ENCODE results near the gene CMC2.

CMC2 gene

DNA sequence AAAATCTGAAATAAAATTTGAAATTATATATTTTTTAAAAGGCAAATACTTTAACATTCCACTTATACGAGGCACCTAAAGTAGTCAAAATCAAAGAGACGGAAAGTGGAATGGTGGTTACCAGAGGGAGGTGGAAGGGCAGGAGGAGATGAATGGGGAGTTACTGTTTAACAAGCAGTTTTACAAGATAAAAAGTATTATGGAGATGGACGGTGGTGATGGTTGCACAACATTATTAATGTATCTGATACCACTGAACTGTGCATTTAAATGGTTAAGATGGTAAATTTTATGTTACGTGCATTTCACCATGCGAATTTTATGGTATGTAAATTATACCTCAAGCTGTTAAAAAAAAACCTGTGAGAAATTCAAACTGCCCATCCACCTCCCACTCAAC lies 5.4 kb downstream of the CMC2 start:
- DNase-seq, result no peak

GRCh38 chr16:81000873-81001272 lies 5.8 kb downstream of the CMC2 start:
- DNase-seq, result no peak

GRCh38 chr16:80997964-80998620 lies 8.6 kb downstream of the CMC2 start:
- DNase-seq, result no peak

DNA sequence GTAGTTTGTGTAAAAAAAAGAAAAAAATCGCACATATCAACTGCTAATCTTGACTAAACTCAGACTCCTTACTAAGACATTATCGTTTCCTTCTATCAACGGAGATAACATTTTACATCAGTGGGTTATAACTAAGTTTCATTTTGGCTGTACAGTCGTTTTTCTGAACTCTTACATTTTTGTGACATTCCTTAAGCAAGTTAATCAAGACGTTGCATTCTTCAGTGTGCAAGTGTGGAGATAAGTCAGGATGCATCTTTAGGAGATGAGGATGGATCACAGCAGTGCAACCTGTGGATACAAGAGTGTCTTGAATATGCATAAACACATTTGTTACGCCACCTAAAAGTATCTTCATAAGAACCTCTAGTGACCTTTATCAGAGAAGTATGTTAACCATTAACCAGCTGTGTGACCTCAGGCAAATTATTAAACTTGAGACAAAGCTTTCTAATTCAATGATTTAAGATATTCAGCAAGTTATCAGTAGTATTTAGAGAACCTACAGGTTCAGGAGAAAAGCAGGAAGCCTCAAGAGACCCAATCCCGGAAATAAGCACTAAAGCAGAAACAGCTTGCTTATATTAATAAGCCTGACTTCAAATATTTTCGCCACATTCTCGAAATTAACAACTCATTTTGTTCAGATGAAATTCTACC lies 9.4 kb downstream of the CMC2 start:
- no peak for DNase-seq

GRCh38 chr16:80996688-80997138 lies 10.0 kb downstream of the CMC2 start:
- no peak for DNase-seq

DNA sequence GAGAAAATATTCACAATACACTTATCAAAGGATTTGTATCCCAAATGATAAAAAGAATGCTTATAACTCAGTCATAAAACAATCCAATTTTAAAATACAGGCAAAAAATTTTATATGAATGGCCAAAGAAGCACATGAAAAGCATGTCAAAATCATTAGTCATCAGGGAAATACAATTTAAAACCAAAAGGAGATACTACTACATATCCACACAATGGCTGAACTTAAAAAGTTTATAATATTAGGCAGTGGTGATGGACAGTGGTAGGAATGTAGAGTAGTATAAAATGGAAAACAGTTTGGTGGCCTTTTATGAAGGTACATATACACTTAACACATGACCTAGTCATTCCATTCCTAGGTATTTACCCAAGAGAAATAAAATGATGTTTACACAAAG lies 12.2 kb downstream of the CMC2 start:
- no peak for DNase-seq

DNA sequence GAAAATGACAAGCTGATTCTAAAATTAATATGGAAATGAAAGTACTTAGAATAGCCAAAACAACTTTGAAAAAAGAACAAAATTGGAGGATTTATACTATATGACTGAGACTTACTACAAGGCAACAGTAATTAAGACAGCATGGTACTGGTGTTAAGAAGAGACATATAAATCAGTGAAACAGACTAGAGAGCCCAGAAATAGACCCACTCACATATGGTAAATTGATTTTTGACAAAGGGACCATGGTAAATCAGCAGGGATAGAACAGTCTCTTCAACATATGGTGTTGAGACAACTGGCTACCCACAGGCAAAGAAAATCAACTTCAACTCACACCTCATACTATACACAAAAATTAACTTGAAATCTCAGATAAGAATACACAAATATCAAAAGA lies 12.9 kb downstream of the CMC2 start:
- DNase-seq, result no peak

DNA sequence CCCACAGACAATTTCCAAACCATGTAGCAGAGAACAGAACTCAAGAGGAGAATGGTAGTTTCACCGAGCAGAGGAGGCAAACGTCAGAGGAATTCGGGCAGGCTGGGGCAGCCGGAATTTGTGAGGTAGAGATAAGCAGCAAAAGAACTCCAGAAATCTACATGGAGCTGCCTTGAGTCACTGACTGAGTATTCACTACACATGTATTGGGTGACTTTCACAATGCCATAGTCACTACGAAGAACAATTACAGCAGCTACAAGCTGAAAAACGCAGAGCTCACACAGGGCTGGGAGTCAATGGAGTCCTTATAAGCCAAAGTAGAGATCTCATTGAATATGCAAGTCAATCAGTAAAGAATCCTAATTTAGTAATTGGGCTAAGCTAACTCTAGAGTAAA lies 13.4 kb downstream of the CMC2 start:
- no peak for DNase-seq

DNA sequence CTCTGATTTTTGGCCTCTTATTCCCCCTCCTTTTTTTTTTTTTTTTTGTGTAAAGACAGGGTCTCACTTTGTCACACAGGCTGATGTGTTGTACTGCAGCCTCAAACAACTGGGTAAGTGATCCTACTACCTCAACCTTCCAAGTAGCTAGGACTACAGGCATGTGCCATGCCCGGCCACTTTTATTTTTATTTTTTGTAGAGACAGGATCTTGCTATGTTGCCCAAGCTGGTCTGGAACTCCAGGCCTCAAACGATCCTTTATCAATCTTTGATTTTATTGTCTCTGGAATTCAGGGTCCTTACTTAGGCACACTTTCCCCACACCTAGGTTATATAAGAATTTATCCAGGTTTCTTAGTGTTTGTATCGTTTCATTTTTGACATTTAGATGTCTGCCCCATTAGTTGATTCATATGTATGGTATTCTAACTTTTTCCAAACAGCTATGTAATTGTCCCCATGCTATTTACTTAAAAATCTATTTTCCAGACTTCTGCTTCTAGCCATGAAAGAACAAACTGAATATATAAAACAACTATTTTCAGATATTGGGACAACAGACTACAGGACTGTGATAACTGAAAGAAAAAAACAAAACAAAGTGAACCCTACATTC lies 13.9 kb downstream of the CMC2 start:
- no peak for DNase-seq

DNA sequence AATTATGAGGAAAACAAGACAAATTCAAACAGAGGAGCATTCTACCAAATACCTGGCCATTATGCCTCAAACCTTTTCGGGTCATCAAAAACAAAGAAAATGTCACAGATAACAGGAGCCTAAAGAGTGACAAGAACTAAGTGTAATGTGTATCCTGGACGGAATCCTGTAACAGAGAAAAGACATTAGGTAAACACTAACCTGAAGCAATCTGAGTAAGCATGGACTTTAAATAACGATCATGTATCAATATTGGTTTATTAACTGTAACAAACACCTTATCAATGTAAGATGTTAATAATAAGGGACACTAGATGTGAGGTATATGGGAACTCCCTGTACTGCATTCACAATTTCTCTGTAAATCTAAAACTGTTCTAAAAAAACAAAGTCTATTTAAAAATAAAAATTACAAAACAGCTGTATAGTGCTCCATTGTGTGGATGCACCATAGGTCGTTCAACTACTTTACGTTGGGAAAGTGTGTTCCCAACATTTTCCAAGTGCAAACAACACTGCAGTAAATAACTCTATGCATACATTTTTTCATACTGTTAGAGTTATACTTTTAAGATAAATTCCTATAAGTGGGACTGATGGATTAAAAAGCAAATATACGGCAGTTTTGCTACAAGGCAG lies 14.8 kb downstream of the CMC2 start:
- DNase-seq, result no peak

GRCh38 chr16:80990978-80991377 lies 15.7 kb downstream of the CMC2 start:
- no peak for DNase-seq

- DNase-seq, result no peak
These were observed 16.1 kb downstream of the CMC2 start for GRCh38 chr16:80990577-80990976.

DNA sequence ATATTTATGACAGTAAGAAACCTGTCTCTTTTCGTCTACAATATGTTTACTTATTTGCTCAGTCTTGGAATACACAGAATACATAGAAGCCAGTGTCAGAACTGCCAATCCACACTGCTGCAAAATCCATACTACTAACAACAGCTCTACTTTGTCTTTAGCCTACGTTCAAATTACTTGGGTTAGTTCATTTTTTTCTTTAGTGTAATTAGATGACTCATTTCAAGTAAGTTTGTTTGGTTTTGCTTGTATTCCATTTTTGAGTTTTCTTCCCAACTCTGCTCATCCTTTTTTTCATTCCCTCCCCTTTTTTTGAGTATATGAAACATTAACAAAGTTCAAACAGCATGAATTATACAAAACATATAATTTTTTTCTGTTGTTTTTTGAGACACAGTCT lies 16.9 kb downstream of the CMC2 start:
- DNase-seq, result no peak

DNA sequence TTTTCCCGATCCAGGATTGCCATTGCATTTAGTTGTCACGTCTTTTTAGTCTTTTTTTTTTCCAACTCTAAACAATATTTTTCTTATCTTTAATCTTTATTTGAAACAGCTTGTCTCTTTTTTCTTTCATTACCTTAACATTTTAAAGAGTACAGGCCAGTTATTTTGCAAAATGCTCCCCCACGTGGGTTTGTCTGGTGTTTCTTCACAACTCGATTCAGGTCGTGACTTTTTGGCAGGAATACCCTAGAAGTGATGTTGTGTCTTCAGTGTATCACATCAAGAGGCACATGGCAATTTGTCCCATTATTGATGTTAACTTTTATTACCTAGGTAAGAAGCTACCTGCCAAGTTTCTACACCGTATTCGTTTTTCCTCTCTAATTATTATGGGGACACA lies 17.9 kb downstream of the CMC2 start:
- no peak for DNase-seq

DNA sequence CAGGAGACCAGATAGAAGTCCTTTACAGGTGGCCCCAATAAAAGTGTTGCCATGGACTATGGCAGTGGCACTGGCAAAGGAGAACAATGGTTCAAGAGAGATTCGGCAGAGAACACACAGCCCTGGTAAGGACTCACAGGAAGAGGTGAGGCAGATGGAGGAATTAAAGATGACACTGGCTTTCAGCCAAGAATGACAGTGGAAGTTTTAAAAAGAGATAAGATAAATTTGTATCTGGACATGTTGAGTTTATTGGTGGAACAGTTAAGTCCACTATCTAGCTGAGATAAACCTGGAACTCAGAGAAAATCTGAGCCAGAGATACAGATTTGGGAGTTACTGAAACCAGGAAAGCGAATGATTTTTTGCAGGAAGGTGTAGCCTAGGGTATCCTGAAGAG lies 20.1 kb downstream of the CMC2 start:
- DNase-seq, result no peak

- DNase-seq, result no peak
These were observed 21.1 kb downstream of the CMC2 start for GRCh38 chr16:80985611-80986010.

GRCh38 chr16:80984124-80984892 lies 22.4 kb downstream of the CMC2 start:
- no peak for DNase-seq

GRCh38 chr16:80982646-80983045 lies 24.0 kb downstream of the CMC2 start:
- DNase-seq, result no peak

GRCh38 chr16:80981103-80981502 lies 25.6 kb downstream of the CMC2 start:
- no peak for DNase-seq

DNA sequence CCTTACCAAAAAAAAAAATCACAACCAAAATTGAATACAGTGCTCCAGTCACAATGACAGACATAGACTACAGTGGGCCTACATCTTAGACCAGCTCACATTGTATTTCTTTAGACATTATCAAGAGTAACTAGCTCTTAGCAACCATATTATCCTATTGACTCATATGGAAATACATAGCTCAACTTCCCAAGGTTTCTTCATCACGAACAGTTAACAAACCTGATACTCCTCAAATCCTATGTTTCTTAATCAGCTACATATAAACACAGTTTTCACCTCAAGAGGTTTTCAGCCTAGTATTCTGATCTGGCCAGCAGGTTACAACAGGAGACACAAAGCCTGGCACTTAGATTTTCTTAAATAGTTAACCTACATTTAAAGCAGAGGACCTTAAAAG lies 29.7 kb downstream of the CMC2 start:
- no peak for DNase-seq

- no peak for DNase-seq
These were observed 31.9 kb downstream of the CMC2 start for GRCh38 chr16:80974649-80975376.

DNA sequence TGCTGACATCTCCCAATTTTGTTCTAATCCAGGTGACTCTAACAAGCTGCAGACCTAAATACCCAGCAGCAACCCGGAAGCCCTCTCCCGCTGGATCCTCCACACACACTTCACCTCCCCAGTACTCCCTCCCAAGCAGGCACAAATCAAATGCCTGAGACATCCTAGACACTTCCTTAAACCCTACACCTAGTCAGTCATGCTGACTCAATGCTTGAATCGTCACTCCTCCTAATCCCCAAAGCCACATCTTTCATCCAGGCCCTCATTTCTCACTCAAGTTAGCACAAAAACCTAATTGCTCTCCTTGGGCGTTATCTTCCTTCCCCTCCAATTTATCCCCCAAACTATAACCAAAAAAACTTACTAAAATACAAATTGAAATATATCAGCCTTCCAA lies 32.7 kb downstream of the CMC2 start:
- DNase-seq, result no peak

GRCh38 chr16:80972611-80973010 lies 34.1 kb downstream of the CMC2 start:
- no peak for DNase-seq

All from activated CD8-positive, alpha-beta memory T cell treated with anti-CD3 and anti-CD28 coated beads, Interleukin-2, amount 50 U/mL, for 4 hours (primary cell).